Skeletal muscle tissue (tissue), 4 donors: Measurements from ENCODE around the gene EFL1. TPM values are rescaled to one million over a fixed set of nuclear protein-coding genes. Genes with fewer than 3 reads are reported as not detected.

ENCODE experiments used
- H3K27ac ChIP-seq: one replicate; pipeline ENCODE4 v1.7.0; 2013; ENCODE audit warnings: mild to moderate bottlenecking, low read depth, low read length, inconsistent platforms
- H3K27me3 ChIP-seq, 3 donors: one replicate each; pipeline ENCODE4 v1.7.0; 2013; ENCODE audit warnings: low read length in 3 of 3; ENCODE audit not compliant: control insufficient read depth in 3 of 3, insufficient read depth in 3 of 3
- H3K36me3 ChIP-seq, 3 donors: one replicate each; pipeline ENCODE4 v1.7.0; 2013; ENCODE audit warnings: low read length in 3 of 3; ENCODE audit not compliant: control insufficient read depth in 3 of 3, insufficient read depth in 3 of 3
- H3K4me1 ChIP-seq, 3 donors: one replicate each; pipeline ENCODE4 v1.7.0; 2013; ENCODE audit warnings: low read length in 3 of 3, mild to moderate bottlenecking in 3 of 3; ENCODE audit not compliant: control insufficient read depth in 3 of 3, insufficient read depth in 3 of 3
- H3K4me3 ChIP-seq, 3 donors: one replicate each; pipeline ENCODE4 v1.7.0; 2013; ENCODE audit warnings: low read length in 3 of 3
- H3K9ac ChIP-seq, 3 donors: one replicate each; pipeline ENCODE4 v1.7.0; 2013; ENCODE audit warnings: low read length in 3 of 3, mild to moderate bottlenecking in 3 of 3, moderate library complexity in 2 of 3, low read depth in 1 of 3
- H3K9me3 ChIP-seq, 3 donors: one replicate each; pipeline ENCODE4 v1.7.0; 2013; ENCODE audit warnings: low read length in 3 of 3; ENCODE audit not compliant: control insufficient read depth in 3 of 3
- total RNA-seq: library from RNA; depleted of rRNA; stranded (reverse); fragments of >200 nt; gene quantifications from one replicate; pipeline ENCODE4 v1.2.3, GENCODE V29; 2014
- donor health status: Osteomylitis.

Gene EFL1
- total RNA-seq, 1 donor from 2014 or later, result 20.9 TPM

DNA sequence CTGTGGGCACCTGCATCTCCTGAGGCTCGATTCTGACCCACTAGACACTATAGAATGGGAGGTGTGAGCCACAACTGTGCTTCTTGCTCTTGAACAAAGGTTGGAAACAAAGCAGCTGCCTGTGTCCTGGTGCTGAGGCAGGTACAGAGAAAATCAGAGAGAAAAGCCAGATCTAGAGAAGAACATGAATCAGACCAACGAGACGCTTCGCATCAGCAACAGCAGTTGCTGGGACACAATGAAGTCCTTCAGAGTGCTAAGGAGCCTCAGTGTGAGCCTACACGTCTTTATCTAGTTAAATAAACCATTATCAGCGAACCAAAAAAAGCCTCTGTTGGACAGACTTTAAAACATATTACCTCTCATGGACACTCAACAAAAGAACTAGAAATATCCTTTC is 130.4 kb downstream of the EFL1 start:
- Histone ChIP-seq H3K36me3 (peaks cover 9 to 18% (median 10%) of the 10 kb centered on the region in 3 donors), H3K4me3 (no peak overlapping the region), H3K9me3 (no peaks in the 10 kb centered on the region), H3K27me3 (no peaks in the 10 kb centered on the region), H3K27ac (no peak overlapping the region), H3K9ac (no peak overlapping the region), H3K4me1 (peaks cover 0 to 3% (median 0%) of the 10 kb centered on the region in 3 donors)

DNA sequence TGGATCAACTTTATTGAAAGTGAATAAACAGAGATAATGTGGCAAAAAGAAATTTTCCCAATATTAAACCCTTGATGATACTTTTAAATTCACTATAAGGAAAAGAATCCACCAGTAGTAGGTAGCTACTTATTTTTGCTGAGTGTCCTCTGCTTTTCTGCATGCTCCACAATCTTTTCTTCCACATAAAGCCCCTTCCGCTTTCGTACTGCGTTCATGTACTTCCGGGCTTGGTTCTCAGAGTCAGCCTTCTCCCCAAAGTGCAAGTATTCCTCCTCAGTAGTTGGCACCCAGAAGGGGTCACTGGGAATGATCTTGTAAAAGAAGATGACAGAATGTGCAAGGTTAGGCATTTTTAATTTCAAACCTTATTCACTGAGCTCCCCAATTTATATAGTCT is 132.3 kb downstream of the EFL1 start:
- no peak overlapping the region for H3K4me3 ChIP-seq
- H3K27me3 ChIP-seq, result no peaks in the 10 kb centered on the region
- peaks cover 0 to 3% (median 0%) of the 10 kb centered on the region in 3 donors for H3K4me1 ChIP-seq
- H3K36me3 ChIP-seq, result peaks cover 5 to 13% (median 12%) of the 10 kb centered on the region in 3 donors
- no peak overlapping the region for H3K9ac ChIP-seq
- no peaks in the 10 kb centered on the region for H3K9me3 ChIP-seq
- no peak overlapping the region for H3K27ac ChIP-seq

DNA sequence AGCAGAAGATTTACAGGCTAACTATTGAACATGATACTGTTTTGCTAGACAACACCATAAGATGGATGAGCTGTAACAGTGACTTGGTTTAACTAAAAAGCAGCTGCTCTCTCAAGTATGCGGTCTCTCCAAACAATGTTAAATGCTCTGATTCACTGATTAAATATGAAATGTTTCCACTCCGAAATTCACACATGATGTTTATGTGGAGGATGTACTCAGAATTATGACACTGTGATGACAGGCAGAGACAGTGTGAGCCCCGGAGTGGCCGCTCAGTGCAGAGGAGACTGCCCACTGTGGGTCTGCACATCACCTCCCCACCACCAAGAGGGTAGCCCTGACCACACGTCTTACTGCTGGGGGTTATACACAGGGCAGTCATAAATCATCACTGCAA is 132.8 kb downstream of the EFL1 start:
- Histone ChIP-seq H3K27me3 (no peaks in the 10 kb centered on the region), H3K4me3 (no peak overlapping the region), H3K4me1 (peaks cover 0 to 3% (median 0%) of the 10 kb centered on the region in 3 donors), H3K9me3 (no peaks in the 10 kb centered on the region), H3K36me3 (peaks cover 5 to 13% (median 12%) of the 10 kb centered on the region in 3 donors), H3K27ac (no peak overlapping the region), H3K9ac (no peak overlapping the region)

DNA sequence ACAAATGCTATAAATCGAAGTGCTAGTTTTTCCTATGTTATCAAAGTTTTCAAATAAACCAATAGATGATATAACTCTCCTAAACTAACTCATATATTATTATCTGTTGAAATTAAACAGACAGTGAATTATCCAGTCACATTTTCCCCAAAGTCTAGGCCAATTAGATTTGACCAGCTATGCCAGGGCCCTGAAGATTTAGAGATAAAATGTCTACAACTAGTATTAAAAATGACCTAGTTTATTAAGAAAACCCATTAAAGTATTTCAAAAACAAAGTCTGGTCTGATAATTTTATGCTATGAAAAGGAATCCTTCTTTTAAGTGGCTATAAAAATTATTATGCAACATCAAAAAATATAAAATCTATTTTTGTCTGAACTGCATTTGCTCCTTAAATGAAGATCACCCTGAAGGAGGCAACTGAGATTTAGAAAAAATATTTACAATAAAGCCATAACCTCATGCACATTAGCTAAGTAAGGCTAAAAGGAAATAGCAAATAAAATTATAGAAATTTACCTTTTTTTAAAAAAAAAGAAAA is 133.3 kb downstream of the EFL1 start:
- no peak overlapping the region for H3K27ac ChIP-seq
- no peaks in the 10 kb centered on the region for H3K9me3 ChIP-seq
- H3K27me3 ChIP-seq, result no peaks in the 10 kb centered on the region
- H3K4me3 ChIP-seq, result no peak overlapping the region
- no peak overlapping the region for H3K9ac ChIP-seq
- H3K36me3 ChIP-seq, result peaks cover 5 to 12% (median 8%) of the 10 kb centered on the region in 3 donors
- H3K4me1 ChIP-seq, result peaks cover 0 to 3% (median 0%) of the 10 kb centered on the region in 3 donors

DNA sequence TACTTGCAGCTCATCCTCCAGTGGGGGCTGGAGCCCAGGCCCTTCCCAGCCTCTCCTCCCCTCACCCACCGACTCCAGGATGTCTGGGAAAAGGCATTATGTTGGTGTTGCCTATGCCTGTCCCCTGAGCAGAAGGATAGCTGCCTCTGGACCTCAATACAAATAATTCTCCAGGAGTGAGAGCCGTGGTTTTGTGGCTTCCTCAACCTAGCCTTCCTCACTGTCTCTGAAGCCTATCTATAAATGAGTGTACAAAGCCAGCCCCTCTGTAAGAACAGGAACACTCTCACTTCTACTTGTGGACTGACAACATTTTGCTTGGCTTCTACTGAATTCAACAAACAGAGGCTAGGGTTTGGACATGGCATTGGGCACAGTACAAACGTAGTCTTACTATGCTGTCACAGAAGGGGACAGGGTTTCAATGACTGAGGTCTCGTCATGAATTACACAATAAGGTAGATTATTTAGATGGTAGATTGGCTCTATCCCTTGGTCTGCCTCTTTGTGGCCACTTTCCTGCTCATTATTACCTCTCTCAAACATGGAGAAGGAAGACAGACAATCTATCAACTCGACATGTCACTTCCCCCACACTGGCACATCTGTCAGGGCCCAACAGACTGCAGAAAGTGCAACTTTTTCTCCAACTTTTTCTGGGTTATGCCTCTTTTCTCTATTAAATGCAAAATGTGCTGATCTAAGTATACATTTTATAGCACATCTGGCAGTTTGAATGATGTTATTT is 134.0 kb downstream of the EFL1 start:
- peaks cover 0 to 3% (median 0%) of the 10 kb centered on the region in 3 donors for H3K4me1 ChIP-seq
- no peak overlapping the region for H3K4me3 ChIP-seq
- no peak overlapping the region for H3K9ac ChIP-seq
- H3K9me3 ChIP-seq, result no peaks in the 10 kb centered on the region
- no peaks in the 10 kb centered on the region for H3K27me3 ChIP-seq
- no peak overlapping the region for H3K27ac ChIP-seq
- H3K36me3 ChIP-seq, result peaks cover 5 to 6% (median 6%) of the 10 kb centered on the region in 3 donors

DNA sequence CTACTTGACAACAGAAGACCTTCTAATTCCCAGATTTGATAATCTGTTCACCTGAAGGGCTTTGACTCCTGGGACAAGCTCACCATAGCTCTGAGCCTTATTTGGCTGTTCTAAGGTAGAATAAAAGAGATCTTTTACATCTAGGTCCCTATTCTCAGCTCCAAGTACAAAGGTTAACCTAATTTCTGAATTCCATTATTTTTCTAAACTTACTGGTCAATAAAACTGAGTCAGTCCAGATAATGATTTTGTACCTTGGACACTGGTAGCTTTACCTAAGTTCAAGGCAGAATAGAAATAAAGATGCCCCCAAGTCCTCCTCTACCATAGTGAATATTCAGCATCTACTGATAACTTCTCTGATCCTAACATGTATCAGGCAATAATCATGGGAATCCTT is 135.0 kb downstream of the EFL1 start:
- Histone ChIP-seq H3K4me1 (peaks cover 0 to 5% (median 0%) of the 10 kb centered on the region in 3 donors), H3K4me3 (no peak overlapping the region), H3K36me3 (peaks cover 5 to 6% (median 6%) of the 10 kb centered on the region in 3 donors), H3K9me3 (no peaks in the 10 kb centered on the region), H3K9ac (no peak overlapping the region), H3K27ac (no peak overlapping the region), H3K27me3 (no peaks in the 10 kb centered on the region)

DNA sequence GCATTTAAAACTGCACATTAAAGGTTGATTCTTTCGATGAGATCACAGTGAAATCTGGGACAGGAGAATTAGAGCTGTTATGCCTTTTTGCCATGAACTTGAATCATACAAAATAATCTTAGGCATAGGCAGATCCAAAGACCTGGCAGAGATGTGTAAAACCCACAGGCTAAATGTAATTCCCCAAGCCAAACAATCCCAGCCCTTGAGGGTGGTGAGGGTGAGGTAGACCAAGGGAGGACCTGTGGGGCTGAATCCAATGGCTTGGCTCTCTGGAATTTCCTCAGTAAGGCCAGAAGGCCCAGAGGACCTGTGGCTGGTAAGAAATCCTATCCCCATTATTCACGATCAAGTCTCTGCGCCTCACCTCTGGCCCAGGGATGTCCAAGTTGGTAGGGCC is 136.2 kb downstream of the EFL1 start:
- no peak overlapping the region for H3K9ac ChIP-seq
- no peaks in the 10 kb centered on the region for H3K27me3 ChIP-seq
- no peak overlapping the region for H3K4me3 ChIP-seq
- H3K4me1 ChIP-seq, result peaks cover 0 to 4% (median 0%) of the 10 kb centered on the region in 3 donors
- peaks cover 5 to 6% (median 6%) of the 10 kb centered on the region in 3 donors for H3K36me3 ChIP-seq
- no peaks in the 10 kb centered on the region for H3K9me3 ChIP-seq
- H3K27ac ChIP-seq, result no peak overlapping the region

DNA sequence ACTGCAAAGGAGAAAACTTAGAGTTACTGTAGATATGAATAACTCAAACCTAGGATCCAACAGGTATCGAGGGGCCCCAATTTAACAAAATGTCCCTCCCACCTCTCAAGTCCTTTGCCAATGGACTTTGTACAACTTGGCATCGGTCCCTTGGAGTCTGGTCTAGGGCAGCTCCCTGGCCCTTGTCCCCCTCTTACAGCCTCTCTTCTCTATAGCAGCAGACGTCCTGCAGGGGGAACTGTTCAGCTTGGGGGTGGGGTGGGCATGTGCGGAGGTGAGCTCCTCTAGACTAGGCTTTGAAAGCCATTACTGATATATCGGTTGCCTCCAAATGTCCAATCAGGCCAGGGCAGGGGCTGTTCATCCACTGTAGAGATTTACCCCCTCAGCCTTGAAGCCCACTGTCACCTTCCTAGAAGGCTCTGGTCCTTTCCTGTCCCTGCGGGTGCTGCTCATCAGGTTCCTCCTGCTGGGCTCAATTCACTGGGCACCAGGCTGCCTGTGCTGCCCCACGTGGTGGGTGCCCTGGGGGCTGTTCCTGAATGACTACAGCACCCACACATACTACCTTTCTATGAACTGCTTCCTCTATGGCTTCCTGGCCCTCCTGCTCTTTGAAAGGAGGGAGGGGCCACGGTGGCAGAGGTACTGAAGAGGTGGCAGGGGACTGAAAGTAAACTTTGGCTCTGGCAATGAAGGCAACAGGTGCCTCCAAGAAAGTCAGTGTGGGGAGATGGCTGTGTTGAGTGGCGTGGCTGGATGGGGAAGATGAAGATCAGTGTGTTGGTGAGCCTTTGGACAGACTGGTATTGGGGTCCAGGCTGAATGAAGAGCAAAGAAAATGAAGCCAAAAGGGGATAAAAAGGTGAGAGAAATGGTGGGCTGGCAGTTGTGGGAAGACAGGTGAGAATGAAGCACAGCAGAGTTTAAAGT is 137.9 kb downstream of the EFL1 start:
- Histone ChIP-seq H3K36me3 (peaks cover 0 to 2% (median under 1%) of the 10 kb centered on the region in 3 donors), H3K4me3 (no peak overlapping the region), H3K4me1 (peaks cover 0 to 4% (median 0%) of the 10 kb centered on the region in 3 donors), H3K9ac (no peak overlapping the region), H3K27ac (no peak overlapping the region), H3K9me3 (no peaks in the 10 kb centered on the region), H3K27me3 (no peaks in the 10 kb centered on the region)

DNA sequence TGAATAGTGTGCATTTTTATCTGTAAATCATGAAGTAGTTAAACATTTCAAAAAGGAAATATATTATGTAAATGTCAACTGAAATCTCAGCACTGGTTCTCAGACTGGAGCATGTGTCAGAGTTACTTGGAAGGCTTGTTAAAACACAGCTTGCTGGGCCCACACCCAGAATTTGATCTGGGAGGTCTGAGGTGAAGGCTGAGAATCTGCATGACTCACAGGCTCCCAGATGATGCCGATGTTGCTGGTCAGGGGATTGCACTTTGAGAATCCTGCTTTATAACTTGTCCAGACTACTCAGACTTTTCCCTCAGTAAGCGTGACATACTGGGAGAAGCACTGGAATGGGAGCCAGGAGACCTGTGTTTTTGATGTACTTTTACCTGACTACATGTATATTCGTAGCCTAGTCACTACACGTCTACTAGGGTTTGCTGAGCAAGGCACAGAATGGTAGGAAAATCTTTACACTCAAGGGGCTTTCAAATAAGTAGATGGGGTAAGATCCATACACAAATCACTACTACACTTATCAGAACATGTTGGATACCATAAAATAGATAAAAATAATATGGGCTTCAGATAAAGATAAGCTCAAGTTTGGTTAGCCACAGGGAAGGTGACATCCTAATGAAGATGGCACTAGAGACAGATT is 139.7 kb downstream of the EFL1 start:
- no peak overlapping the region for H3K27ac ChIP-seq
- H3K9ac ChIP-seq, result peak overlapping the region in 1 of 3 donors; percentile 24
- no peak overlapping the region for H3K4me3 ChIP-seq
- H3K4me1 ChIP-seq, result peaks cover 0 to 4% (median 0%) of the 10 kb centered on the region in 3 donors
- H3K27me3 ChIP-seq, result no peaks in the 10 kb centered on the region
- H3K9me3 ChIP-seq, result no peaks in the 10 kb centered on the region
- peaks cover 0 to 2% (median 0%) of the 10 kb centered on the region in 3 donors for H3K36me3 ChIP-seq
